Islet precursor cell (in vitro differentiated cells): Measurements from ENCODE around the gene ARHGEF17.
A peak's percentile ranks its signal among the peaks of the same experiment; 100 is the strongest.

ENCODE experiments used
- DNase-seq: peaks from one replicate; pipeline ENCODE4 v3.0.0-alpha.2; 2018

Gene ARHGEF17

GRCh38 chr11:73293356-73293936 is 14.6 kb upstream of the ARHGEF17 start:
- DNase-seq = no peak

GRCh38 chr11:73294604-73295003 is 13.5 kb upstream of the ARHGEF17 start:
- DNase-seq = no peak

- DNase-seq = peak; percentile 92
Measured at GRCh38 chr11:73295241-73295995, 12.7 kb upstream of the ARHGEF17 start.

GRCh38 chr11:73295996-73296318 is 12.1 kb upstream of the ARHGEF17 start:
- no peak for DNase-seq

GRCh38 chr11:73296501-73297230 is 11.4 kb upstream of the ARHGEF17 start:
- no peak for DNase-seq

GRCh38 chr11:73297231-73297590 is 10.9 kb upstream of the ARHGEF17 start:
- no peak for DNase-seq

- DNase-seq = no peak
Measured at GRCh38 chr11:73297702-73298101, 10.4 kb upstream of the ARHGEF17 start.

GRCh38 chr11:73298233-73298632 is 9.8 kb upstream of the ARHGEF17 start:
- no peak for DNase-seq

GRCh38 chr11:73299751-73300150 is 8.3 kb upstream of the ARHGEF17 start:
- DNase-seq = no peak

GRCh38 chr11:73306069-73306841 is 1.8 kb upstream of the ARHGEF17 start:
- DNase-seq = no peak

- no peak for DNase-seq
Measured at GRCh38 chr11:73306977-73307322, 1.1 kb upstream of the ARHGEF17 start.

- peak; percentile 100 for DNase-seq
Measured at GRCh38 chr11:73307323-73308002, 613 bp upstream of the ARHGEF17 start.

GRCh38 chr11:73308961-73309919 is 1.2 kb downstream of the ARHGEF17 start:
- peak; percentile 99 for DNase-seq

GRCh38 chr11:73310076-73310475 is 2.0 kb downstream of the ARHGEF17 start:
- DNase-seq = no peak

- no peak for DNase-seq
Measured at GRCh38 chr11:73310661-73311393, 2.8 kb downstream of the ARHGEF17 start.

- DNase-seq = no peak
Measured at GRCh38 chr11:73311394-73311869, 3.4 kb downstream of the ARHGEF17 start.

GRCh38 chr11:73312036-73312435 is 4.0 kb downstream of the ARHGEF17 start:
- no peak for DNase-seq

GRCh38 chr11:73312851-73313327 is 4.8 kb downstream of the ARHGEF17 start:
- DNase-seq = no peak

GRCh38 chr11:73313652-73314051 is 5.6 kb downstream of the ARHGEF17 start:
- no peak for DNase-seq

- peak; percentile 97 for DNase-seq
Measured at GRCh38 chr11:73314117-73314961, 6.3 kb downstream of the ARHGEF17 start.
